Renal pelvis (tissue), 4 donors: ENCODE data around the gene HNRNPU. TPM values are rescaled to one million over a fixed set of nuclear protein-coding genes. Genes with fewer than 3 reads are reported as not detected.

Experiments used
- DNase-seq: peaks from one replicate; pipeline ENCODE4 v3.0.0-alpha.2; 2013
- polyA plus RNA-seq, 3 donors: library from polyadenylated mRNA; unstranded; fragments of 120-200 nt; gene quantifications; one replicate each; pipeline ENCODE4 v1.2.1, GENCODE V29; 2013; ENCODE audit not compliant: insufficient read length in 3 of 3

The HNRNPU gene
- polyA plus RNA-seq, 3 donors, result 603 to 639 (median 632) TPM

- no peak for DNase-seq
These were observed 2.0 kb upstream of the HNRNPU start for GRCh38 chr1:244866355-244866754.

- no peak for DNase-seq
These were observed 1.5 kb upstream of the HNRNPU start for GRCh38 chr1:244865820-244866219.

- DNase-seq, result no peak
These were observed 657 bp upstream of the HNRNPU start for GRCh38 chr1:244865028-244865371.

- DNase-seq, result no peak
These were observed 671 bp downstream of the HNRNPU start for GRCh38 chr1:244863491-244864252.

- DNase-seq, result peak; percentile 94
These were observed 1.4 kb downstream of the HNRNPU start for GRCh38 chr1:244862699-244863490.

GRCh38 chr1:244862354-244862698 lies 2.0 kb downstream of the HNRNPU start:
- no peak for DNase-seq

- no peak for DNase-seq
These were observed 2.7 kb downstream of the HNRNPU start for GRCh38 chr1:244861683-244862082.

GRCh38 chr1:244860914-244861610 lies 3.3 kb downstream of the HNRNPU start:
- DNase-seq, result no peak

- DNase-seq, result no peak
These were observed 4.3 kb downstream of the HNRNPU start for GRCh38 chr1:244860078-244860477.

GRCh38 chr1:244858357-244858756 lies 6.0 kb downstream of the HNRNPU start:
- no peak for DNase-seq

GRCh38 chr1:244857761-244858160 lies 6.6 kb downstream of the HNRNPU start:
- DNase-seq, result no peak

GRCh38 chr1:244854865-244855578 lies 9.3 kb downstream of the HNRNPU start:
- DNase-seq, result no peak

- no peak for DNase-seq
These were observed 10.2 kb downstream of the HNRNPU start for GRCh38 chr1:244854166-244854565.

- DNase-seq, result no peak
These were observed 11.6 kb downstream of the HNRNPU start for GRCh38 chr1:244852694-244853093.

GRCh38 chr1:244851546-244852231 lies 12.7 kb downstream of the HNRNPU start:
- DNase-seq, result no peak

- DNase-seq, result no peak
These were observed 13.4 kb downstream of the HNRNPU start for GRCh38 chr1:244850896-244851295.

GRCh38 chr1:244850099-244850852 lies 14.1 kb downstream of the HNRNPU start:
- no peak for DNase-seq

GRCh38 chr1:244849189-244849866 lies 15.0 kb downstream of the HNRNPU start:
- no peak for DNase-seq

GRCh38 chr1:244846653-244847052 lies 17.7 kb downstream of the HNRNPU start:
- DNase-seq, result no peak
